Measurements from ENCODE around the gene CENPX.
A peak's percentile ranks its signal among the peaks of the same experiment; 100 is the strongest.

Gene CENPX

DNA sequence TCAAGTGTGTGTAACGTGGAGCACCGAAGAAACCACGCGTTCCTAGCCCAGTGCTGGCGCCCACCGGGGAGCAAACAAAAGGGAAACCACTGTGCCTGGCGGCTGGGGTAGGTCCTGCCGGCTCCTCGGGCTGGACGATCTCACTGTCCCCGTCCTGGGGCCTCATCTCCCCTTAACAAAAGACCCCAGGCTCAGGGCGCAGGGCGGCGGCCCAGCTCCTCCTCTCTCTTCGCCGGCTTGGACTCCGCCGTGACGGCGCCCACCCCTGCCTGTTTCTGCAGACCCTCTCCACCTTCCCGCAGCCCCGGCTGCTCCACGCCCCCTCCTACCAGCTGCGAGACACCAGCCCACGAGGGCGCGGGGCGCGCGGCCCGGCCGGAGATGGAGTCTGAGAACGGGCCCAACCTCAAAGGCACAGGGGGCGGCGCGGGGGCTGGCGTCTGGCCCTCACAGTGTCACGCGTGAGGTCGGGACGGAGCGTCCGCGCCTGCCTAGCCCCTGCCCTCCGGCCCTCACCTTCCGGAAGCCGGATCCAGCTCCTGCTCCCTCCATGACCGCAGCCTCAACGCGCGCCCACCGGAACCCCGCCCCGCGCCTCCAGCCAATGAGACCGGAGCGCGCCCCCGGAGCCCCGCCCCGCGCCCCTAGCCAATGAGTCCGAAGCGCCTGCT, at the start of gene CENPX:
Gene CENPX (minus strand): TSS at position 569 of the 671 bp plus-strand sequence. CDS start 17 bp downstream, at position 552.
- DNase-seq: no peak

DNA sequence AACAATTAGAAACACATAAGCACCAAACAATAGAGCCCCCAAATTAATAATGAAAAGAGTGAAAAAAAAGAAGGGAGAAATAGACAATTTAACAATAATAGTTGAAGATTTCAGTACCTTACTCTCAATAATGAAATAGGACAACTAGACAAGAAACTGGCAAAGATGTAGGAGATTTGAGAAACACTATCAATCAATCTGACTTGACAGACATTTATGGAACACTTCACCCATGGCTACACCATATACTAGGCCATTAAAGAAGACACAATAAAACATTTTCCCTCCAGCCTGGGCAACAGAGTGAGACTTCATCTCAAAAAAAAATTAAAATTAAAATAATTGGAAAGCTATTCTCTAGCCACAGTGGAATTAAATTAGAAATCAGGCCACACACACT, 47.9 kb upstream of the CENPX start:
- DNase-seq: no peak

DNA sequence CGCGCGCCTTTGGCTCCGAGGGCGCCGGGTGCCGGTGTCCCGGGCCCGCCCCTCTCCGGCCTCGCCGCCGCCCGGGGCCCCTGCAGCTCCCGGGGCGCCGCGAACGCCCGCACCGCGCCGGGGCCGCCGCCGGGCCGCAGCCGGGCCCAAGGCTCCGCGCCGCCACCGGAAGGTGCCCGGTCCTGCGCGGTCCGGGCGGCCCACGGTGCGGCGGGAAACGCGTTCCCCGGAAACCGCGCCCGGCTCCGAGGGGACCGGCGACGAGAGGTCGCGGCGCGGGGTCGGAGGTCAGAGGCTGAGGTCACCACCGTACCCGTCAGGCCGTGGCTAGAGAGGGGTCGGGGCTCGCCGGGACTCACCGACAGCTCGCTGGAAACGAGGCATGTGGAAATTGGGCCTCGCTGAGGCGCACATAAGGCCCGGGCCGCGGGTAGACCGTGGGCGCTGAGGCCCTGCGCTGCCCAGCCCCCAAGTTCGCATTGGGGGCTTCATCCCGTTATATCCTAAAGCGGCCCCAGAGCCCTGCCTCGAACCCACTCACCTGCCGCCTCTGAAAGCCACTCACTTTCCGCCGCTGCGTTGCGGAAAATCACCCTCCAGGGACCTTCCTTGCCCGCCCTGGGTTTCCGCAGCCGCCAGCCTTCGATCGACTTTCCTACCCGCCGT, 43.1 kb upstream of the CENPX start, which contains the start of gene DUS1L:
Gene DUS1L (minus strand): TSS at position 167 of the 666 bp plus-strand sequence. CDS start 745 bp downstream, outside the sequence.
- DNase-seq: peak; percentile 80

DNA sequence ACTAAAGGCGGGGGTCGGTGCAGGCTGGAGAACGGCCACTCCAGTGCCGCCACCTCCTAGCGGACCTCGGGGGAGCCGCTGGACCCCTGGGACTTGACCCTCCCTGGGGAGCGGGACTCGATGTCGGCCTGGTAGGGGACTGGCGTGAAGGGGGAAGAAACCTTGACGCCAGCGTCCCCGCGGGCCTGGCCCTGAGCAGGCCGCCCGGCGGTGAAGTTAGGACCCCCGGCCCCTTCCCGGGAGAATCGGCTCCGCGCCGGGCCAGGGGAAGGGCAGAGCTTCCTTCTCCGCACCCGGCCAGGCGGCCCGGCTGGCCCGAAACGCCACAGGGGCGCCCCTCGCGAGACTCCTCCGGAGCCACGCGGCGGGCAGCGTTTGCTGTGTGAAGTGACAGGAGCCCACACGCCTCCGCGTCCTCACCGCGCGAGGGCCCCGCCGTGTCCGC, 42.5 kb upstream of the CENPX start:
- DNase-seq: no peak

DNA sequence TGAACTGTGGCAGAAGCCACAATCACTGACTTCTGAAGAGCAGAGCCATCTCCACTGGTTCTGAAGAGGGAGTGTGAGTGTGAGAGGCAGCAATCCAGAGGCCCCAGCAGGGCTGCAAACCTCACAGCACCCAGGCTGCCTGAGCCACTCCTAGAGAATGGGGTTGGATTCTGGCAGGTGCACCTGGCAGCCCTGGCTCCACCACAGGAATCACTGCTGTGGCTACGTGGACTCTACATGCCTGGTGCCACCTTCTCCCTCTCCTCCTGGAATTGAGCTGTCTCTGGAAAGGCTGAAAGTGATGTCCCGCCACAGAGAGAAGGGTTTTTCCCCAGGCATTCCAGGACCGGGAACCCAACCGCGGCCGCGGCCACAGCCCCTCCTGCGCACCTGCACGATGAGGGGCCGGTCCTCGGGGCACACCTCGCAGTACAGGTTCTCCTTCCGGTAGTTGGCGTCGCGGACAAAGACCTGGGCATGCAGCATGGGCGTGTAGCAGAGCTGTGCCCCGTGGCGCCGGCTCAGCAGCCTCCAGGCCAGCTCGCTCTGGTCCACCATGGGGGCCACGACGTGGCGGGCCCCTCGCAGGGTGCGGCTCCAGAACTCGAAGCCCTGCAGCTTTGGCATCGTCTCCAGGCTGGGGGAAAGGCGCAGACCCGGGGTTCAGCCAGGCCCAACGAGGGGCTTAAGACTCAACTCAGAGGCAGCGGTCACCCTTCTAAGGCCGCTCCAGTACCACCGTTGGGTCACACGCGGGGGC, 41.9 kb upstream of the CENPX start:
- no peak for DNase-seq

DNA sequence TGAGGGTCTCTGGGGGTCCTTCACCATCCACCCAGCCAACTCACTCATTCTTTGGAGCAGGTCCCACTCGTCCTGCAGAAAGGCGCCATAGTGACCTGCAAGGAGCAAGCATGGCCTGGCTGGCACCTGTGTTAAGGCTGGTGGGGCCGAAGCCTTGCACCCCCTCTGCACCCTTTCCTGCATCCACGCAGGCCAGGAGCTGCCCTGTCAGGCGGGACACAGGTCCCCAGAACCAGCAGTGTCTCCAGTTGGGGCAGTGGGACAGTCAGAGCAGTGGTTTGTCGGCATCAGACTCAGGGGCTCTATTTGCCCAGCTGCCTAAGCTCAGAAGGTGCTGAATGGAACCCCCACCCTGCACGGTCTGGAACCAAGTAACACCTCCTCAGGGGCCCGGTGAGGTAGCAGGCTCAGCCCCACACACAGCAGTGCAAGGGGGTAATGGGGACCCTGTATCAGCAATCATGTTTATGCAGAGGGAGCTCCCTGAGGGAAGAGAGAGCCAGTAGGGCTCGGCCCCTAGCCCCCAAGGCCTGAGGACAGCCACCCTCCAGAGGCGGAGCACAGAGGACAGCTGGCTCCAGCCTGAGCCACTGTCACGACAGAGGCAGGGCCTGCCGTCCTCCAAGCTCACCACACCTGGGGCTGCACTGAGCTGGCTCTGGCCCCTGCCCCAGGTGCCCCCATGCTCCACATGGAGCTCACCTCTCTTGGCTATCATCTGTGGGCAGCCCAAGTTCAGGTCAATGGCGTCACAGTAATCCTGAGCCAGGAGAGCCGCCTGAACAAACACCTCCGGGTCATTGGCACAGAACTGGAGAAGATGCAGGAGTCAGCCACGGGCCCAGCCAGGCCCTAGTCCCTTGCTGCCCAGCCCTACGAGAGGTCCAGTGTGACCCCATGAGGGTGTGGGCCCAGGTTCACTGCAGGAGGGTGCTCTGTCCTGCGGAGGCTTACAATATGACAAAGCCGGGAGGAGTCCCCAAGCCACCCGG, 41.0 kb upstream of the CENPX start:
- no peak for DNase-seq

DNA sequence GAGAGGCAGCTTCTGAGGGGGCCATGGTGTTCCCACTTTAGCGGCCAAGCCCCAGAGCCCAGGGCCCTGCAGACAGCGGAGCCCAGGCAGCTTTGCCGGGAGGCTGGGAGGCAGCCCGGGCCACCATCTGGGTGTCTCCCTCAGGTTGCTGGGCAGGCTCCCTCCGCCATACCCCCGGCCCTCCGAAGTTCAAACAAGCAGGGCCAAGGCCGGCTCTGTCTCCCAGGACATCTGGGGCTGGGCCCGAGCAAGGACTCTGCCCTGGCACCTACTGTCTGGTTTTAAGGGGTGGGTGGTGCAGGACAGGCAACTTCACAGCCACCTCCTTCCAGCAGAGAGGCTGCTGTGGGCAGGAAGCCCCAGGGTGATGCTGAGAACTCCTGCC, 40.3 kb upstream of the CENPX start:
- DNase-seq: no peak

DNA sequence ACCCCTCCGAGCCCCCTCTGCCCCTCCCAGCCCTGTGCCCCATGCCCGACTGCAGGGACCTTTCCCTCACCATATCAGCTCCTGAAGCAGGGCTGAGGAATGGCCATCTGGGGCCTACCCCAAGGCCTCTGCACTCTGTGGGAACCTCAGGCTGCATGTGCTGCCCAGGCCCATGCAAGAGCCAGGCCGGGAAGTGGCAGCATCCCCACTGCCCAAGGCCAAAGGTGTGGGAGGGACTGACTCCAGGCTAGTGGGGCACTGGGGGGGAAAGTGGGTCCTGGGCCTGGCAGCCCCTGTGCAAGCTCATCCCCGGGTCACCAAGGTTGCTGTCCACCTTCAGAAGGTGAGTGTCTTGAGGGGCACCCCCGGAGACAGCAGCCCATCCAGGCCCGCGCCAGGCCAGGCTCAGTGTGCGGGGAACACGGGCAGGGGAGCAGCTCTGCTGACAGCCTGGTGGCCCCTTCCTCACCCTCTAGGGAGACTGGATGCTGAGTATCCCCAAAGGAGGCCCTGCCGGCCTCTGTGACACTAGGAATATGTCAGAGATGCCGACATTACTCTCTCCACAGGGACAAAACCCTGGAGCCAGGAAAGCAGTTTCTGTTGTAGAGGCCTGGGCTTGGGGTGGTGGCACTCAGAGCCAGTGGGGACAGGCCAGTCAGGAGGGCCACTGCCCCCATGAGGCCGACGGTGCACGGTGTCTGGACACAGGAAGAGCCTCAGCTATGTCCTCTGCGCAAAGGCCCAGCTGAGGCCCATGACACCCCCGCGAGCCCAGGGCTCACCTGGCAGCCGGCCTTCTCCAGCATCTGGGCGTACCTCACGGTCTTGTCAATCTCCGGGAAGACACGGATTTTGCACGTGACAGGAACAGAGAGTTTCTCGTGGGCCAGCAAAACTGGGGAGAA, 39.7 kb upstream of the CENPX start:
- DNase-seq: no peak

DNA sequence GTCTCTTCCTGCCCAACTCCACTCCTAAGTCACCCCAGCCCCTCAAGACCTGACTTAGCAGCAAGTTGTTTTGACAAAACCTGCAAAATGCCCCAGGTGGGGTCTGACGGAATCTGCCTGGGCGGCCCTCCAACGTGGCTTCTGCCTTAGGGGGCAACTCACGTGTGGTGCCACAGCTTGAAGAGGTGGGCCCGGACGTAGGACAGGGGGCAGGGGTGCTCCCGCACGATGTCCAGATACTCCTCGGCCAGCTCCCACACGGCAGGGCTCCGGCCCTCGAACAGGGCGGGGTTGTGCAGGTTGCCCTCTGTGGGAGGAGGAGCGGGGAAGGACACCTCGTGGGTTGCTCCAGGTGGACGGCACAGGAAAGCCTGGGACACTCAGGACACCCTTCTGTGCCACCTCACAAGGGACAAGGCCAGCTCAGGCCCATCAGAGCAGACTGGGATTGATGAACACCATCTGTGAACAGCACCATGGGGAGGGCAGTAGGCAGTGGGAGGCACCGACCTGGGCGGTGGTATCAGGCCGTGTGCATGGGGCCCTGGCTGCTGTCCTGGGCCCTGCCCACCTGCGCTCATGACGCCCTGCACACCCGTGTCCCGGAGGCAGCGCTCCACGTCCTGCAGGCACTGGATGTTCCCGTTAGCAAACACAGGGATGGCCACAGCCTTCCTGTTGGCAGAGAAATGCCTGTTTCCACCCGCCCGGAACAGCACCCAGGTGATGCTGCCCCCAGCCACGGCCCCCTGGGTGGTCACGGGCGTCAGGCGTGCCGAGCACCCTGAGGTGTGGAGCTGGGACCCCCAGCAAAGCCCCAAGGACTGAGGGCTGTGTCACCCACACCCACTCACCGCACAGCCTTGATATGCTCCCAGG, 38.6 kb upstream of the CENPX start:
- no peak for DNase-seq

DNA sequence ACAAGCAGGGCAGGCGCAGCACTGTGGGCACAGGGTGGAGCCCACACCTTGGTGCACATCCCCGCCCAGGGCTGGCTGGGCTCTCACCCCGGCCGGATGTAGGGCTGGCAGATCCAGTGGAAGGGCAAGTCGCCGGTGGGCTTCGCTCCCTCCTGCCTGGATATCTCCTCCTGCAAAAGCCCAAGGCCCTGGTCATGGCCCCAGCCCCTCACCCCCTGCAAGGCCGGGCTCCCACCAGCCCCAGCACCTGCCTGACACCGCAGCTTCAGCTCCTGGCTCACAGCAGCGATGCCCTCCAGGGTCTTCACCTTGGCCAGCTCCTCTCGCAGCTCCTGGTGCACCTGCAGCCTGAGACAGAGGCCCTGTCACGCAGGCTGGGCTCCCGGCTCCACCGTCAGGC, 37.9 kb upstream of the CENPX start:
- DNase-seq: no peak

DNA sequence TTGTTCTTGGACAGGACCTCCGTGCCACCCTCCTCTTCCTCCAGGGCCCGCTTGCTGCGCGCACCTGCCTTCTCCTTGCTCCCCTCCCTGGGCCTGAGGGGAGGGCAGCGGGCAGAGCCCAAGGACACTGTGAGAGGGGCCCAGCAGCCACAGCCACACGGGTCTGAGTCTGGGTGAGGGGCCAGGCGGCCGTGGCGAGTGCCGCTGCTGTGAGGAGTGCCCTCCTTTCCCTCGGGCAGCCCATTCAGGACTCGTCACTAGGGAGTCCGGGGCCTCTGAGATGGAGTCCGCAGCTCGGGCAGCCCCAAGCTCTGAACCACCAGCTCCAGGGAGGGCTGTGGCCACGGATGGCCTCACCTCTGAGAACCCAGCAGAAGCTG, 37.3 kb upstream of the CENPX start:
- no peak for DNase-seq

DNA sequence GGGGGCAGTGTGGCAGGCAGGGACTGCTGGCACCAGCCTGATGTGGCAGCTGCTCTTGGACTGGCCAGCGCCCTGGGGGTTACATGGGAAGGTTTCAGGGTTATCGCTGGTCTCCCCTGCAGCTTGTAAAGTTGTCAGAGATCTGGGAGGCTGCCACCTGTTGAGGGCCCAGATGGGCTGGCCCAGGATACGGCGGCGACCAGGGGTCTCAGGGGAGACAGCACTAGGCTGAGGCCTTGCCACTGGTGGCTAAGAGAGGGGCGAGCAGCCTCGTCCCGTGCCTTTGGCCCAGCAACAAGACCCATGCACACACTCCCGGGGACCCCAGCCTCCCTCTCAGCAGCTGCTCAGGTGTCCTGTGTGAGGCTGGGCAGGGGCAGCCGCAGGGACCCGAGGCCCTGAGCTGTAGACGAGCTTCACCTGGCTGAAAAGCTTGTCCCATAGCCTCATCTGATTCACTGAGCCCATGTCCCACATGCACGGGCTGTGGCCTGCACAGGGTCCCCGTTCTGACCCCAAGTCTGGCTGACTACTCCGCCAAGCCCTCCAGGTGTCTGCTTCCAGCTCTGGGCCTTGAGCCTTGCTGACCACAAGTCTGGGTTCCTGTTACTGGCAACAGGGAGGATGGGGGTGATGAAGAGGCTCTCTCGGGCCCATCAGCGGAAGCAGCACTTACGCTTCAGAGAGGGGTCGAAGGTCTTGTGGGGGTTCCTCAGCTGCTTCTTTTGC, 36.8 kb upstream of the CENPX start:
- no peak for DNase-seq

DNA sequence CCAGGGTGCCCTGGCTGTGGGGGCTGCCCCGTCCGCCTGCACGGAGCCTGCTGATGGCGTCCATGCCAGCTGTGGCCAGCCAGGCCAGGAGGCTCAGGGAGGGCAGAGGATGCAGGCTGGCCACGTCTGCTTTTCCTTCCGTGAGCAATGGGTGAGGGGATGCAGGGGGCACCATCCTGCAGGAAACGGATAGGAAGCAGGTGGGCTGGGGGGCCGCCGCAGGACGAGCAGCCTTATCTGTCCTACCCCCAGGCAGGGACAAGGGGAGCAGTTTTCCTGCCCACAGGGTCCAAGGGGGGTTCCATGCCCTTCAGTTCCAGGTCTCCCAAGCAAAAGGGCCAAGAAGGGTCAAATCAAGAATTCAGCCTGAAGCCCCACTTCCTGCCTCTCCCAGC, 36.2 kb upstream of the CENPX start:
- DNase-seq: no peak

DNA sequence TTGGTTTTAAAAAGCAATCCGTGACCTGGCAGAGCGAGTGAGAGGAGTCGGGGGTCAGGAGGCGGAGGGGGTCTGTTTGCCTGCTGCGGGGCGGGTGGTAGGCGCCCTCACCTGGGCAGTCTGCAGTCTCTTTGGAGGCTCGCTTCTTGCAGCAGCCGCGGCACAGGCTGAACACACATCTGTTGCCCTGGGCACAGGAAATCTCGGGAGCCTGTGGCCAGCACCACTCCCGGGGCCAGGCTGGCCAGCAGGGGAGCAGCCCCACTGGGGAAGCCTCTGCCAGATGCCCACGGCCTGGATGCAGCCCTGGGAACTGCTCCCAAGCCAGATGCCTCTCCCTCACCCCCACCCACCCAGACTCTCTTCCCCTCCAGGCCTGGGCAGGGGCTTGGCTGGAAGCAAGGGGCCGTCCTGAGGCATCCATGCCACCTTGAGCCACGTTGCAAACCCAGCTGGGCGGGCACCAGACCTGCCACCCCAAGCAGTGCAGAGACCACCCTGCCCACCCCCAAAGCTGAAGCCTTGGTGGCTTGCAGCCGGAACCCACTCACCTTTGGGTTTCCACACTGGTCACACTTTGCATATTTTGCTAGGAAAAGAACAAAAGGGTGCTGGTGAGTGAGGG, 35.7 kb upstream of the CENPX start:
- DNase-seq: no peak

DNA sequence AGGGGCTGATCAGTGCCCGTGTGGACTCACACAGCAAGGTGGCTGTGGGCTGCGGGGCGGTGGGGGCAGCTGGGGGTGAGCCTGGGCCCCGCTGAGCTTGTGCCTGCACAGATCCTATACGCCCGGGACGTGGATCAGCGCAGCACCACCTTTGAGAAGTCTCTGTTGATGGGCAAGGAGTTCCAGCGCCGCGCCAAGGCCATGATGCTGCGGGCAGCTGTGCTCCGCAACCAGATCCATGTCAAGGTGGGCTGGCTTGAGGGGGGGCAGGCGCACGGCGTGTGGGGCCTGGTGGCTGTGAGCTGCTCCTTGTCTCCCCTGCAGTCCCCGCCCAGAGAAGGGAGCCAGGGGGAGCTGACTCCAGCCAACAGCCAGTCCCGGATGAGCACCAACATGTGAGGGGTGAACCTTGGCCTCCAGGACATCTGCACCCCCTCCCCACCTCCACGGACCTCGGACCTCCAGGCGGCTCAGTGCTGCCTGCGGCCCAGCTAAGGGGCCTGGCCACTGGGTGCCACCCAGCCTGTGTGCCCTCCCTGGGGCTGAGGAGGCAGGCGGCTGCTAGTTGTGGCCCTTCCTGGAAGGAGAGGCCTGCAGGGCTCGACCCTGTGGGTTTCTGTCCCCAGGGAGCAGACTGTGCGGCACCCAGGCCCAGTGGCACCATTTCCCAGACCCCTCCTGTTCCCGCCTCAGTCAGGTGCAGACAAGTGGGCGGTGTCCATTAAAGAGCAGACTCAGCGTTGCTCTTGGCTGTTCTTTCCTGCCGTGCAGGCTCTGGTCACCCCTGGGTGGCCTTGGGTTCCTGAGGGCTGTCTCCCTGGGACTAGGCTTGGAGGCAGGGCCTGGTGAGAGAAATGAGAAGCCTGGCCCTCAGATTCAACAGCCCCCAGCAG, 34.3 kb upstream of the CENPX start:
- no peak for DNase-seq

DNA sequence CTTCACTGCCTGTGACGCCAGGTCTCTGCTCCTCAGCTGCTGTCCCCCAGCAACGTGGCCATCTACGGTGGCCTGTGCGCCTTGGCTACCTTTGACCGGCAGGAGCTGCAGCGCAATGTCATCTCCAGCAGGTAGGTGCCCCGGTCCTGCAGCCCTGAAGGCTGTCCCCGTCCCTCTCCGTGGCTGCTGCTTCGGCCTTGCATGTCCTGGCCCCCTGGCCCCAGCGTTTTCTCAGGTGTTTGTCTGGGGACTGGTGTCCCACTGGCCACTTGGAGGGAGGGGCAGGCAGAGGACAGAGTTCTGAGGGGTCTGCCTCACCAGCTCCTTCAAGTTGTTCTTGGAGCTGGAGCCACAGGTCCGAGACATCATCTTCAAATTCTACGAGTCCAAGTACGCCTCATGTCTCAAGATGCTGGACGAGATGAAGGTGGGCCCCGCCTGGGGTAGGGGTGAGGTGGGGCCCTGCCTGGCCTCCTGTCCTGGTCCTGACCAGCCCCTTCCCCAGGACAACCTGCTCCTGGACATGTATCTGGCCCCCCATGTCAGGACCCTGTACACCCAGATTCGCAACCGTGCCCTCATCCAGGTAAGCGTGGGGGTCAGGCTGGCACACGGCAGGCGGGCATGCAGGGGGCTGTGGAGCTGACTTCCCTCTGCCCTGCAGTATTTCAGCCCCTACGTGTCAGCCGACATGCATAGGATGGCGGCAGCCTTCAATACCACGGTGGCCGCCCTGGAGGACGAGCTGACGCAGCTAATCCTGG, 33.5 kb upstream of the CENPX start:
- DNase-seq: no peak

Measured in CD4-positive, alpha-beta T cell treated with Interleukin-12 subunit alpha and Interleukin-12 subunit beta, for 1 hour (primary cell).